WTC11 (cell line): ENCODE measurements around the gene MRTFB. TPM values are rescaled to one million over a fixed set of nuclear protein-coding genes. Genes with fewer than 3 reads are reported as not detected.

Experiments used
- ATAC-seq: fragments of 200-7000 bp; cut with Tn5 transposase; 2 replicates; pipeline ENCODE4 v1.10.0; 2021; ENCODE audit warnings: mild to moderate bottlenecking, moderate library complexity
- CTCF ChIA-PET: fragments of 300-600 bp; sonication (Branson Sonifier 250); formaldehyde crosslinking; loops from one replicate; lab custom pipeline; 2021; ENCODE audit warnings: antibody characterized with exemption; lab: Charles Lee
- POLR2A ChIA-PET: fragments of 350-600 bp; sonication (Branson Sonifier 250); formaldehyde crosslinking; loops from one replicate; lab custom pipeline; 2021; ENCODE audit warnings: antibody characterized with exemption; lab: Charles Lee
- DNase-seq: peaks from one replicate; pipeline ENCODE4 v3.0.0; 2021; ENCODE audit warnings: low spot score
- H3K27ac Mint-ChIP-seq: 2 replicates; pipeline ENCODE4 v1.8.0; 2021; ENCODE audit warnings: mixed read lengths
- H3K27me3 Mint-ChIP-seq: 2 replicates; pipeline ENCODE4 v1.8.0; 2021; ENCODE audit warnings: low read depth, mild to moderate bottlenecking, moderate library complexity, mixed read lengths
- H3K36me3 Mint-ChIP-seq: 2 replicates; pipeline ENCODE4 v1.8.0; 2021; ENCODE audit warnings: mixed read lengths
- H3K4me1 Mint-ChIP-seq: 2 replicates; pipeline ENCODE4 v1.8.0; 2022; ENCODE audit warnings: mixed read lengths
- H3K4me3 Mint-ChIP-seq: 2 replicates; pipeline ENCODE4 v1.8.0; 2021; ENCODE audit warnings: mild to moderate bottlenecking, moderate library complexity, mixed read lengths
- H3K9me3 Mint-ChIP-seq: 2 replicates; pipeline ENCODE4 v1.8.0; 2021; ENCODE audit warnings: mixed read lengths
- CBFB ChIP-seq: sonication (generic); formaldehyde crosslinking; IDR thresholded peaks from 2 replicates; pipeline ENCODE4 v1.8.1; 2022; ENCODE audit warnings: mild to moderate bottlenecking, low read depth, missing genetic modification reagents
- ELF4 ChIP-seq: sonication (generic); formaldehyde crosslinking; IDR thresholded peaks from 2 replicates; pipeline ENCODE4 v1.8.1; 2022; ENCODE audit warnings: low read depth, mild to moderate bottlenecking, moderate library complexity, missing genetic modification reagents
- ERG ChIP-seq: fragments of 250-450 bp; sonication (Bioruptor Pico); IDR thresholded peaks from 2 replicates; pipeline ENCODE4 v1.8.0; 2021; ENCODE audit warnings: mild to moderate bottlenecking
- FOXK1 ChIP-seq: sonication (generic); formaldehyde crosslinking; IDR thresholded peaks from 2 replicates; pipeline ENCODE4 v1.8.0; 2022; ENCODE audit warnings: mild to moderate bottlenecking, moderate library complexity, missing genetic modification reagents
- HMGA2 ChIP-seq: fragments of 250-450 bp; sonication (Bioruptor Pico); IDR thresholded peaks from 2 replicates; pipeline ENCODE4 v1.4.0; 2021; ENCODE audit warnings: mild to moderate bottlenecking, moderate library complexity
- HMGXB4 ChIP-seq: sonication (generic); formaldehyde crosslinking; IDR thresholded peaks from 2 replicates; pipeline ENCODE4 v1.8.1; 2023; ENCODE audit warnings: mild to moderate bottlenecking, moderate library complexity, missing genetic modification reagents
- KAT7 ChIP-seq: sonication (generic); formaldehyde crosslinking; IDR thresholded peaks from 2 replicates; pipeline ENCODE4 v1.8.1; 2023; ENCODE audit warnings: missing genetic modification reagents, mild to moderate bottlenecking, borderline replicate concordance
- MAX ChIP-seq: sonication (generic); formaldehyde crosslinking; IDR thresholded peaks from 2 replicates; pipeline ENCODE4 v1.8.0; 2022; ENCODE audit warnings: mild to moderate bottlenecking, missing genetic modification reagents
- NFATC4 ChIP-seq: fragments of 250-450 bp; sonication (Bioruptor Pico); IDR thresholded peaks from 2 replicates; pipeline ENCODE4 v1.9.0; 2021; ENCODE audit warnings: mild to moderate bottlenecking
- NFYB ChIP-seq: sonication (generic); formaldehyde crosslinking; conservative IDR thresholded peaks from 2 replicates; pipeline ENCODE4 v1.8.0; 2022; ENCODE audit warnings: low read depth, missing genetic modification reagents
- NR1H2 ChIP-seq: sonication (generic); formaldehyde crosslinking; IDR thresholded peaks from 2 replicates; pipeline ENCODE4 v1.9.0; 2021; ENCODE audit warnings: mild to moderate bottlenecking, moderate library complexity, missing genetic modification reagents
- OVOL2 ChIP-seq: fragments of 250-450 bp; sonication (Bioruptor Pico); IDR thresholded peaks from 2 replicates; pipeline ENCODE4 v1.9.0; 2021; ENCODE audit warnings: mild to moderate bottlenecking, borderline replicate concordance
- TEAD1 ChIP-seq: sonication (generic); formaldehyde crosslinking; IDR thresholded peaks from 2 replicates; pipeline ENCODE4 v1.8.0; 2022; ENCODE audit warnings: mild to moderate bottlenecking, missing genetic modification reagents
- TP53 ChIP-seq: sonication (generic); formaldehyde crosslinking; IDR thresholded peaks from 2 replicates; pipeline ENCODE4 v1.8.1; 2023; ENCODE audit warnings: mild to moderate bottlenecking, missing genetic modification reagents
- ZMAT4 ChIP-seq: fragments of 250-450 bp; sonication (Bioruptor Pico); IDR thresholded peaks from 2 replicates; pipeline ENCODE4 v1.9.0; 2021; ENCODE audit warnings: mild to moderate bottlenecking
- ZNF232 ChIP-seq: sonication (generic); formaldehyde crosslinking; IDR thresholded peaks from 2 replicates; pipeline ENCODE4 v1.8.0; 2022; ENCODE audit warnings: mild to moderate bottlenecking, missing genetic modification reagents
- total RNA-seq: library from RNA; stranded (reverse); gene quantifications from 3 replicates; pipeline ENCODE4 v1.2.3, GENCODE V29; 2021
- TF ChIP-seq, protein P1 (sequence below): sonication (generic); formaldehyde crosslinking; IDR thresholded peaks from 2 replicates; pipeline ENCODE4 v1.8.1; 2023; ENCODE audit warnings: mild to moderate bottlenecking, missing genetic modification reagents
- TF ChIP-seq, protein P2 (sequence below): sonication (generic); formaldehyde crosslinking; IDR thresholded peaks from 2 replicates; pipeline ENCODE4 v1.8.1; 2022; ENCODE audit warnings: low read depth, mild to moderate bottlenecking, moderate library complexity, missing genetic modification reagents, borderline replicate concordance
- TF ChIP-seq, protein P3 (sequence below): sonication (generic); formaldehyde crosslinking; IDR thresholded peaks from 2 replicates; pipeline ENCODE4 v1.8.0; 2022; ENCODE audit warnings: missing genetic modification reagents
- TF ChIP-seq, protein P4 (sequence below): sonication (generic); formaldehyde crosslinking; conservative IDR thresholded peaks from 2 replicates; pipeline ENCODE4 v1.8.1; 2022; ENCODE audit warnings: mild to moderate bottlenecking, missing genetic modification reagents

Gene MRTFB
- total RNA-seq, 1 experiment from 2014 or later, result 30.8 TPM

DNA sequence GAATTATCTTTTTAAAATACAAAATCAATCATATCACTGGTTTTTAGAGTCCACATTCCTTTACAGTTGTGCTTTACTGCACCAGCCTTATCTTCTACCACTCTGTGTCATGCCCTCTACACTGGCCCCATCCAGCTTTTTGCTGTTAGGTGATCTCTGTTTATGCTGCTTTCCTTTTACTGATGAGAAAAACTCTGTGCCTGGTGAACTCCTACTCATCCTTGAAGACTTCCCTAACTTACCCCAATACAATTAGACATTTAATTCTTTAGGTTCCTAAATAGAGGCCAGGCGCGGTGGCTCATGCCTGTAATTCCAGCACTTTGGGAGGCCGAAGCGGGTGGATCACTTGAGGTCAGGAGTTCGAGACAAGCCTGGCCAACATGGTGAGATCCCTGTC, 64.6 kb downstream of the MRTFB start:
- H3K27ac Mint-ChIP-seq, result no peak overlapping the region
- ATAC-seq, result no peak
- no peaks in the 10 kb centered on the region for H3K4me1 Mint-ChIP-seq
- peaks cover 16% of the 10 kb centered on the region for H3K36me3 Mint-ChIP-seq
- POLR2A ChIA-PET, result no interaction called here
- no peak overlapping the region for H3K4me3 Mint-ChIP-seq
- DNase-seq, result no peak
- H3K9me3 Mint-ChIP-seq, result peaks cover 13% of the 10 kb centered on the region
- H3K27me3 Mint-ChIP-seq, result no peaks in the 10 kb centered on the region
- CTCF ChIA-PET, result no interaction called here
- TF ChIP-seq, protein P1, sequence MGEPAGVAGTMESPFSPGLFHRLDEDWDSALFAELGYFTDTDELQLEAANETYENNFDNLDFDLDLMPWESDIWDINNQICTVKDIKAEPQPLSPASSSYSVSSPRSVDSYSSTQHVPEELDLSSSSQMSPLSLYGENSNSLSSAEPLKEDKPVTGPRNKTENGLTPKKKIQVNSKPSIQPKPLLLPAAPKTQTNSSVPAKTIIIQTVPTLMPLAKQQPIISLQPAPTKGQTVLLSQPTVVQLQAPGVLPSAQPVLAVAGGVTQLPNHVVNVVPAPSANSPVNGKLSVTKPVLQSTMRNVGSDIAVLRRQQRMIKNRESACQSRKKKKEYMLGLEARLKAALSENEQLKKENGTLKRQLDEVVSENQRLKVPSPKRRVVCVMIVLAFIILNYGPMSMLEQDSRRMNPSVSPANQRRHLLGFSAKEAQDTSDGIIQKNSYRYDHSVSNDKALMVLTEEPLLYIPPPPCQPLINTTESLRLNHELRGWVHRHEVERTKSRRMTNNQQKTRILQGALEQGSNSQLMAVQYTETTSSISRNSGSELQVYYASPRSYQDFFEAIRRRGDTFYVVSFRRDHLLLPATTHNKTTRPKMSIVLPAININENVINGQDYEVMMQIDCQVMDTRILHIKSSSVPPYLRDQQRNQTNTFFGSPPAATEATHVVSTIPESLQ (CRISPR knock-in tag), result no peak
- TF ChIP-seq ZNF232 (CRISPR knock-in tag), result no peak
- TF ChIP-seq MAX (CRISPR knock-in tag), result no peak
- TF ChIP-seq NFYB, result no peak
- TF ChIP-seq, protein P2, sequence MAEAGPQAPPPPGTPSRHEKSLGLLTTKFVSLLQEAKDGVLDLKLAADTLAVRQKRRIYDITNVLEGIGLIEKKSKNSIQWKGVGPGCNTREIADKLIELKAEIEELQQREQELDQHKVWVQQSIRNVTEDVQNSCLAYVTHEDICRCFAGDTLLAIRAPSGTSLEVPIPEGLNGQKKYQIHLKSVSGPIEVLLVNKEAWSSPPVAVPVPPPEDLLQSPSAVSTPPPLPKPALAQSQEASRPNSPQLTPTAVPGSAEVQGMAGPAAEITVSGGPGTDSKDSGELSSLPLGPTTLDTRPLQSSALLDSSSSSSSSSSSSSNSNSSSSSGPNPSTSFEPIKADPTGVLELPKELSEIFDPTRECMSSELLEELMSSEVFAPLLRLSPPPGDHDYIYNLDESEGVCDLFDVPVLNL (CRISPR knock-in tag), result no peak
- TF ChIP-seq HMGA2 (CRISPR knock-in tag), result no peak
- no peak for TF ChIP-seq FOXK1 (CRISPR knock-in tag)
- no peak for TF ChIP-seq TP53 (CRISPR knock-in tag)
- no peak for TF ChIP-seq HMGXB4
- TF ChIP-seq ZMAT4 (CRISPR knock-in tag), result no peak
- no peak for TF ChIP-seq NFATC4
- no peak for TF ChIP-seq KAT7
- no peak for TF ChIP-seq ELF4 (CRISPR knock-in tag)
- no peak for TF ChIP-seq ERG (CRISPR knock-in tag)
- TF ChIP-seq, protein P3, sequence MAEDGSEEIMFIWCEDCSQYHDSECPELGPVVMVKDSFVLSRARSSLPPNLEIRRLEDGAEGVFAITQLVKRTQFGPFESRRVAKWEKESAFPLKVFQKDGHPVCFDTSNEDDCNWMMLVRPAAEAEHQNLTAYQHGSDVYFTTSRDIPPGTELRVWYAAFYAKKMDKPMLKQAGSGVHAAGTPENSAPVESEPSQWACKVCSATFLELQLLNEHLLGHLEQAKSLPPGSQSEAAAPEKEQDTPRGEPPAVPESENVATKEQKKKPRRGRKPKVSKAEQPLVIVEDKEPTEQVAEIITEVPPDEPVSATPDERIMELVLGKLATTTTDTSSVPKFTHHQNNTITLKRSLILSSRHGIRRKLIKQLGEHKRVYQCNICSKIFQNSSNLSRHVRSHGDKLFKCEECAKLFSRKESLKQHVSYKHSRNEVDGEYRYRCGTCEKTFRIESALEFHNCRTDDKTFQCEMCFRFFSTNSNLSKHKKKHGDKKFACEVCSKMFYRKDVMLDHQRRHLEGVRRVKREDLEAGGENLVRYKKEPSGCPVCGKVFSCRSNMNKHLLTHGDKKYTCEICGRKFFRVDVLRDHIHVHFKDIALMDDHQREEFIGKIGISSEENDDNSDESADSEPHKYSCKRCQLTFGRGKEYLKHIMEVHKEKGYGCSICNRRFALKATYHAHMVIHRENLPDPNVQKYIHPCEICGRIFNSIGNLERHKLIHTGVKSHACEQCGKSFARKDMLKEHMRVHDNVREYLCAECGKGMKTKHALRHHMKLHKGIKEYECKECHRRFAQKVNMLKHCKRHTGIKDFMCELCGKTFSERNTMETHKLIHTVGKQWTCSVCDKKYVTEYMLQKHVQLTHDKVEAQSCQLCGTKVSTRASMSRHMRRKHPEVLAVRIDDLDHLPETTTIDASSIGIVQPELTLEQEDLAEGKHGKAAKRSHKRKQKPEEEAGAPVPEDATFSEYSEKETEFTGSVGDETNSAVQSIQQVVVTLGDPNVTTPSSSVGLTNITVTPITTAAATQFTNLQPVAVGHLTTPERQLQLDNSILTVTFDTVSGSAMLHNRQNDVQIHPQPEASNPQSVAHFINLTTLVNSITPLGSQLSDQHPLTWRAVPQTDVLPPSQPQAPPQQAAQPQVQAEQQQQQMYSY (CRISPR knock-in tag), result no peak
- TF ChIP-seq CBFB (CRISPR knock-in tag), result no peak
- no peak for TF ChIP-seq NR1H2 (CRISPR knock-in tag)
- no peak for TF ChIP-seq OVOL2
- no peak for TF ChIP-seq TEAD1
- TF ChIP-seq, protein P4, sequence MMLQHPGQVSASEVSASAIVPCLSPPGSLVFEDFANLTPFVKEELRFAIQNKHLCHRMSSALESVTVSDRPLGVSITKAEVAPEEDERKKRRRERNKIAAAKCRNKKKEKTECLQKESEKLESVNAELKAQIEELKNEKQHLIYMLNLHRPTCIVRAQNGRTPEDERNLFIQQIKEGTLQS (CRISPR knock-in tag), result no peak
